Endothelial cell of umbilical vein (primary cell): Measurements from ENCODE around the gene STAU1. TPM values are rescaled to one million over a fixed set of nuclear protein-coding genes. Genes with fewer than 3 reads are reported as not detected.

ENCODE experiments used
- BruUV-seq: library from RNA; stranded (reverse); fragments of 400-500 nt; replicated peaks from 2 replicates; lab custom pipeline; 2021; lab: Mats Ljungman, UMichigan
- CTCF ChIA-PET: fragments of 300-600, 350-600 bp; sonication (Branson Sonifier 250); formaldehyde crosslinking; loops from one replicate; lab custom pipeline; 2021; ENCODE audit warnings: antibody characterized with exemption, inconsistent platforms; lab: Charles Lee
- POLR2A ChIA-PET: fragments of 300-600, 350-600 bp; sonication (Branson Sonifier 250); formaldehyde crosslinking; loops from one replicate; lab custom pipeline; 2021; ENCODE audit warnings: antibody characterized with exemption, inconsistent platforms; lab: Charles Lee
- DNase-seq: peaks from one replicate; pipeline ENCODE4 v3.0.0-alpha.2; 2011; ENCODE audit warnings: low read depth, low spot score
- FAIRE-seq: peaks from 2 replicates; lab custom pipeline; 2011; peaks lifted over from hg19 to GRCh38; lab: Jason Lieb, UNC
- H2AFZ ChIP-seq: 2 replicates; pipeline ENCODE4 v1.6.0; 2012; ENCODE audit warnings: low read depth, low read length, control low read depth, inconsistent platforms
- H3K27ac ChIP-seq: 2 replicates; pipeline ENCODE4 v1.5.1; 2011; ENCODE audit warnings: low read depth, mild to moderate bottlenecking, control low read depth, low read length, moderate library complexity; ENCODE audit not compliant: insufficient read depth
- H3K27me3 ChIP-seq, 2 experiments: 2 replicates each; pipeline versions ENCODE4 v1.6.0 to v1.6.1; 2011; ENCODE audit warnings: low read length in 2 of 2, mixed read lengths in 1 of 2; ENCODE audit not compliant: control insufficient read depth in 2 of 2, insufficient read depth in 2 of 2
- H3K36me3 ChIP-seq, 2 experiments: 2 replicates in 1 of 2; 3 replicates in 1 of 2; pipeline ENCODE4 v1.5.1; 2011; ENCODE audit warnings: low read length in 2 of 2, mild to moderate bottlenecking in 1 of 2, moderate library complexity in 1 of 2; ENCODE audit not compliant: control insufficient read depth in 2 of 2, insufficient read depth in 2 of 2; ENCODE audit errors: extremely low read depth in 1 of 2
- H3K4me1 ChIP-seq: 3 replicates; pipeline ENCODE4 v1.5.1; 2011; ENCODE audit warnings: mild to moderate bottlenecking, low read length; ENCODE audit not compliant: control insufficient read depth, insufficient read depth; ENCODE audit errors: extremely low read depth
- H3K4me2 ChIP-seq: 2 replicates; pipeline ENCODE4 v1.6.1; 2011; ENCODE audit warnings: low read length, control low read depth, mixed read lengths; ENCODE audit not compliant: insufficient read depth
- H3K4me3 ChIP-seq, 3 experiments: fragments of 200-600 bp in 1 of 3; sonication (generic), shearing (Covaris generic) in 1 of 3; replicated peaks in 1 of 3; 2 replicates each; pipeline ENCODE4 v1.5.1; 2011 to 2016; ENCODE audit warnings: control low read depth in 3 of 3, low read length in 3 of 3, mild to moderate bottlenecking in 2 of 3, inconsistent platforms in 1 of 3, low read depth in 1 of 3, moderate library complexity in 1 of 3; ENCODE audit not compliant: insufficient read depth in 1 of 3
- H3K79me2 ChIP-seq: 2 replicates; pipeline ENCODE4 v1.6.0; 2012; ENCODE audit warnings: low read length, inconsistent platforms; ENCODE audit not compliant: control insufficient read depth, insufficient read depth
- H3K9ac ChIP-seq: replicated peaks from 2 replicates; pipeline ENCODE3; 2011; ENCODE audit warnings: low read length, control low read depth; ENCODE audit not compliant: insufficient read depth; ENCODE audit errors: extremely low read depth
- H3K9me1 ChIP-seq: replicated peaks from 3 replicates; pipeline ENCODE4 v1.6.0; 2011; ENCODE audit warnings: mild to moderate bottlenecking, low read length; ENCODE audit not compliant: control insufficient read depth, insufficient read depth; ENCODE audit errors: extremely low read depth
- H3K9me3 ChIP-seq: replicated peaks from 2 replicates; pipeline ENCODE4 v1.5.1; 2012; ENCODE audit warnings: low read length, inconsistent platforms; ENCODE audit not compliant: control insufficient read depth, insufficient read depth
- H4K20me1 ChIP-seq: replicated peaks from 2 replicates; pipeline ENCODE3; 2011; ENCODE audit warnings: mild to moderate bottlenecking, low read length; ENCODE audit not compliant: control insufficient read depth, insufficient read depth; ENCODE audit errors: extremely low read depth
- CTCF ChIP-seq, 2 donors: IDR thresholded peaks; 1 replicate in 1 of 2; 2 replicates in 1 of 2; pipeline ENCODE4 v1.5.1; 2011; ENCODE audit warnings: low read length in 2 of 2, mild to moderate bottlenecking in 2 of 2, moderate library complexity in 2 of 2, control low read depth in 1 of 2, inconsistent platforms in 1 of 2, low read depth in 1 of 2; ENCODE audit not compliant: insufficient read depth in 1 of 2; ENCODE audit errors: extremely low read depth in 1 of 2
- EZH2 ChIP-seq: IDR thresholded peaks from 2 replicates; pipeline ENCODE4 v1.6.1; 2012; ENCODE audit warnings: borderline replicate concordance, low read depth, mild to moderate bottlenecking, moderate library complexity, low read length, inconsistent platforms; ENCODE audit not compliant: severe bottlenecking
- FOS ChIP-seq: IDR thresholded peaks from 2 replicates; pipeline ENCODE4 v1.6.1; 2011; ENCODE audit warnings: mild to moderate bottlenecking, low read length, moderate library complexity, borderline replicate concordance; ENCODE audit not compliant: insufficient read depth
- GATA2 ChIP-seq: IDR thresholded peaks from 2 replicates; pipeline ENCODE4 v1.7.0; 2011; ENCODE audit warnings: low read depth, mild to moderate bottlenecking, moderate library complexity, mixed read lengths, low read length; ENCODE audit not compliant: insufficient read length, insufficient read depth
- JUN ChIP-seq: IDR thresholded peaks from 2 replicates; pipeline ENCODE4 v1.6.1; 2011; ENCODE audit warnings: borderline replicate concordance, low read depth; ENCODE audit not compliant: insufficient read length, insufficient read depth
- MAX ChIP-seq: IDR thresholded peaks from 2 replicates; pipeline ENCODE4 v1.6.1; 2011; ENCODE audit not compliant: insufficient read depth, insufficient read length
- MYC ChIP-seq: IDR thresholded peaks from one replicate; pipeline ENCODE4 v1.6.1; 2011; ENCODE audit warnings: mild to moderate bottlenecking, low read depth, low read length
- POLR2A ChIP-seq: IDR thresholded peaks from 2 replicates; pipeline ENCODE4 v1.6.1; 2012; ENCODE audit warnings: low read depth, mild to moderate bottlenecking, control low read depth, low read length
- POLR2AphosphoS5 ChIP-seq: IDR thresholded peaks from 2 replicates; pipeline ENCODE4 v1.6.1; 2012; ENCODE audit warnings: low read depth, mild to moderate bottlenecking, control low read depth, low read length, moderate library complexity; ENCODE audit not compliant: insufficient read depth
- dilution Hi-C: fragments of 300-500 bp; cut with MboI; formaldehyde crosslinking; loops from one replicate; pipeline ENCODE4 v1.15.0; 2019; ENCODE audit warnings: low sequenced_read_pairs; ENCODE audit not compliant: extremely low pct_ligation_motif_present
- intact Hi-C: fragments of 100-400 bp; cut with micrococcal nuclease; formaldehyde crosslinking; loops from one replicate; pipeline ENCODE4 v1.10.0; 2022
- polyA plus RNA-seq, 4 experiments: library from polyadenylated mRNA; depleted of rRNA in 3 of 4; stranded (reverse) in 3 of 4; unstranded in 1 of 4; fragments of >200 nt; gene quantifications; 2 replicates each; pipeline versions ENCODE4 v1.2.1 to v1.2.3, GENCODE V29; 2011 to 2012; ENCODE audit warnings: missing spikeins in 1 of 4
- total RNA-seq: library from RNA; stranded (reverse); gene quantifications from 2 replicates; pipeline ENCODE4 v1.2.3, GENCODE V29; 2021

The STAU1 gene
- total and polyA plus RNA-seq, 2 donors (not counting 3 experiments of a cell fraction or from before 2014, with no cell fraction given): 53.1 to 98.1 TPM

GRCh38 chr20:49103647-49104364, 84.3 kb downstream of the STAU1 start:
- H3K9me1 ChIP-seq: no peaks in the 10 kb centered on the region
- no peaks in the 10 kb centered on the region for H3K27me3 ChIP-seq
- H4K20me1 ChIP-seq: no peaks in the 10 kb centered on the region
- FAIRE-seq: no peak
- H3K79me2 ChIP-seq: peaks cover 2% of the 10 kb centered on the region
- no peak overlapping the region for H2AFZ ChIP-seq
- CTCF ChIA-PET: interaction anchor here (0.8 kb wide), 1 partner anchor 26 kb away, joined by 3 read pairs; no protein-coding TSS in a partner anchor
- H3K9me3 ChIP-seq: no peaks in the 10 kb centered on the region
- no peaks in the 10 kb centered on the region for H3K4me1 ChIP-seq
- TF ChIP-seq MAX: no peak
- TF ChIP-seq EZH2: no peak
- TF ChIP-seq MYC: no peak
- no peak for TF ChIP-seq JUN
- TF ChIP-seq FOS: no peak
- no peak for TF ChIP-seq POLR2AphosphoS5
- intact Hi-C loops (no loop called here), dilution Hi-C loops (no loop called here)
- POLR2A ChIA-PET: no interaction called here
- no peak overlapping the region for H3K9ac ChIP-seq
- no peak for DNase-seq
- no peak overlapping the region for H3K4me2 ChIP-seq
- H3K4me3 ChIP-seq: no peak overlapping the region
- H3K27ac ChIP-seq: no peak overlapping the region
- peaks cover 16 to 17% of the 10 kb centered on the region in 2 experiments for H3K36me3 ChIP-seq
- BruUV-seq: no TSS peak

GRCh38 chr20:49103019-49103418, 85.1 kb downstream of the STAU1 start:
- Histone ChIP-seq H3K9me3 (no peaks in the 10 kb centered on the region), H3K9me1 (no peaks in the 10 kb centered on the region), H4K20me1 (no peaks in the 10 kb centered on the region), H2AFZ (no peak overlapping the region), H3K36me3 (peaks cover 16 to 17% of the 10 kb centered on the region in 2 experiments), H3K79me2 (peaks cover 4% of the 10 kb centered on the region), H3K27me3 (no peaks in the 10 kb centered on the region), H3K4me3 (no peak overlapping the region), H3K9ac (no peak overlapping the region), H3K27ac (no peak overlapping the region), H3K4me2 (no peak overlapping the region), H3K4me1 (no peaks in the 10 kb centered on the region)
- no peak for FAIRE-seq
- intact Hi-C loops (no loop called here), dilution Hi-C loops (no loop called here)
- ChIA-PET POLR2A (no interaction called here), CTCF (no interaction called here)
- no peak for DNase-seq
- TF ChIP-seq POLR2AphosphoS5 (no peak), POLR2A (no peak), CTCF (IDR thresholded peaks at IDR 0.05; ENCODE audit: extremely low read depth in 1 of 2, insufficient read depth in 1 of 2, low read depth in 1 of 2, low read length in 2 of 2) (no peak), FOS (no peak), MYC (no peak), EZH2 (no peak), JUN (no peak), MAX (no peak), GATA2 (no peak)
- no TSS peak for BruUV-seq
